HepG2 (cell line): ENCODE results near the gene TARM1. TPM values are rescaled to one million over a fixed set of nuclear protein-coding genes. Genes with fewer than 3 reads are reported as not detected.

Experiments used
- FOSL1 ChIP-seq: sonication (generic); formaldehyde crosslinking; IDR thresholded peaks from 2 replicates; pipeline ENCODE4 v1.9.0; 2021; ENCODE audit warnings: missing genetic modification reagents, borderline replicate concordance
- FOXM1 ChIP-seq: sonication (generic); formaldehyde crosslinking; IDR thresholded peaks from 2 replicates; pipeline ENCODE4 v1.5.0; 2020; ENCODE audit warnings: missing genetic modification reagents
- KDM5A ChIP-seq: fragments of 200-600 bp; sonication (generic); IDR thresholded peaks from 2 replicates; pipeline ENCODE4 v1.7.0; 2018; ENCODE audit warnings: antibody characterized with exemption, mild to moderate bottlenecking, low read length, borderline replicate concordance
- PAWR ChIP-seq: sonication (generic); formaldehyde crosslinking; IDR thresholded peaks from 2 replicates; pipeline ENCODE4 v1.4.0; 2020; ENCODE audit warnings: missing genetic modification reagents, mild to moderate bottlenecking, borderline replicate concordance
- ZC3H4 ChIP-seq: sonication (generic); formaldehyde crosslinking; IDR thresholded peaks from 2 replicates; pipeline ENCODE4 v1.4.0; 2020; ENCODE audit warnings: missing genetic modification reagents, borderline replicate concordance
- ZFYVE20 ChIP-seq: sonication (generic); formaldehyde crosslinking; IDR thresholded peaks from 2 replicates; pipeline ENCODE4 v1.8.0; 2023; ENCODE audit warnings: low read depth, mild to moderate bottlenecking, moderate library complexity, missing genetic modification reagents, borderline replicate concordance
- ZNF136 ChIP-seq: sonication (generic); formaldehyde crosslinking; IDR thresholded peaks from 2 replicates; pipeline ENCODE4 v1.8.1; 2022; ENCODE audit warnings: low read depth, mild to moderate bottlenecking, moderate library complexity, missing genetic modification reagents
- ZNF24 ChIP-seq: fragments of 450-650 bp; IDR thresholded peaks from 2 replicates; pipeline ENCODE4 v1.6.1; 2017; ENCODE audit warnings: antibody characterized with exemption, mild to moderate bottlenecking
- ZNF34 ChIP-seq: sonication (generic); formaldehyde crosslinking; IDR thresholded peaks from 2 replicates; pipeline ENCODE4 v1.4.0; 2020; ENCODE audit warnings: mild to moderate bottlenecking, missing genetic modification reagents, borderline replicate concordance
- ZNF557 ChIP-seq: sonication (generic); formaldehyde crosslinking; IDR thresholded peaks from 2 replicates; pipeline ENCODE4 v1.4.0; 2020; ENCODE audit warnings: missing genetic modification reagents
- ZNF644 ChIP-seq: IDR thresholded peaks from 2 replicates; pipeline ENCODE4 v1.6.1; 2016; ENCODE audit warnings: low read depth
- ZNF713 ChIP-seq: sonication (generic); formaldehyde crosslinking; IDR thresholded peaks from 2 replicates; pipeline ENCODE4 v1.4.0; 2020; ENCODE audit warnings: mild to moderate bottlenecking, missing genetic modification reagents
- ZNF883 ChIP-seq: sonication (generic); formaldehyde crosslinking; IDR thresholded peaks from 2 replicates; pipeline ENCODE4 v1.5.1; 2020; ENCODE audit warnings: mild to moderate bottlenecking, missing genetic modification reagents; ENCODE audit errors: not compliant biosample characterization
- polyA plus RNA-seq, 8 experiments: library from polyadenylated mRNA; depleted of rRNA in 3 of 8; stranded (reverse) in 7 of 8; unstranded in 1 of 8; fragments of >200 nt; fragmentation: Illumina TruSeq in 4 of 8; extraction: Trizol in 4 of 8; gene quantifications; 2 replicates each; pipeline versions ENCODE4 v1.2.1 to v1.2.3, GENCODE V29; 2011 to 2016; ENCODE audit warnings: low read depth in 4 of 8, missing spikeins in 1 of 8, mixed read lengths in 1 of 8; ENCODE audit not compliant: insufficient read depth in 1 of 8
- total RNA-seq, 5 experiments: library from RNA; depleted of rRNA; stranded (reverse); fragments of >200 nt; fragmentation: Illumina TruSeq; extraction: Trizol; gene quantifications; 2 replicates each; pipeline ENCODE4 v1.2.3, GENCODE V29; 2016; ENCODE audit warnings: low read depth in 1 of 5
- TF ChIP-seq, protein P1 (sequence below): sonication (generic); formaldehyde crosslinking; IDR thresholded peaks from 2 replicates; pipeline ENCODE4 v1.4.0; 2020; ENCODE audit warnings: missing genetic modification reagents
- TF ChIP-seq, protein P2 (sequence below): sonication (generic); formaldehyde crosslinking; IDR thresholded peaks from 2 replicates; pipeline ENCODE4 v1.9.0; 2021; ENCODE audit warnings: missing genetic modification reagents, borderline replicate concordance
- TF ChIP-seq, protein P3 (sequence below): sonication (generic); formaldehyde crosslinking; IDR thresholded peaks from 2 replicates; pipeline ENCODE4 v1.5.0; 2020; ENCODE audit warnings: mild to moderate bottlenecking, missing genetic modification reagents
- TF ChIP-seq, protein P4 (sequence below): sonication (generic); formaldehyde crosslinking; IDR thresholded peaks from 2 replicates; pipeline ENCODE4 v1.5.0; 2020; ENCODE audit warnings: missing genetic modification reagents
- TF ChIP-seq, protein P5 (sequence below): sonication (generic); formaldehyde crosslinking; IDR thresholded peaks from 2 replicates; pipeline ENCODE4 v1.4.0; 2020; ENCODE audit warnings: missing genetic modification reagents, borderline replicate concordance

The TARM1 gene
- total and polyA plus RNA-seq, 2 of the 13 experiments (the other 11 are each of a cell fraction or from before 2014, with no cell fraction given), result not detected

DNA sequence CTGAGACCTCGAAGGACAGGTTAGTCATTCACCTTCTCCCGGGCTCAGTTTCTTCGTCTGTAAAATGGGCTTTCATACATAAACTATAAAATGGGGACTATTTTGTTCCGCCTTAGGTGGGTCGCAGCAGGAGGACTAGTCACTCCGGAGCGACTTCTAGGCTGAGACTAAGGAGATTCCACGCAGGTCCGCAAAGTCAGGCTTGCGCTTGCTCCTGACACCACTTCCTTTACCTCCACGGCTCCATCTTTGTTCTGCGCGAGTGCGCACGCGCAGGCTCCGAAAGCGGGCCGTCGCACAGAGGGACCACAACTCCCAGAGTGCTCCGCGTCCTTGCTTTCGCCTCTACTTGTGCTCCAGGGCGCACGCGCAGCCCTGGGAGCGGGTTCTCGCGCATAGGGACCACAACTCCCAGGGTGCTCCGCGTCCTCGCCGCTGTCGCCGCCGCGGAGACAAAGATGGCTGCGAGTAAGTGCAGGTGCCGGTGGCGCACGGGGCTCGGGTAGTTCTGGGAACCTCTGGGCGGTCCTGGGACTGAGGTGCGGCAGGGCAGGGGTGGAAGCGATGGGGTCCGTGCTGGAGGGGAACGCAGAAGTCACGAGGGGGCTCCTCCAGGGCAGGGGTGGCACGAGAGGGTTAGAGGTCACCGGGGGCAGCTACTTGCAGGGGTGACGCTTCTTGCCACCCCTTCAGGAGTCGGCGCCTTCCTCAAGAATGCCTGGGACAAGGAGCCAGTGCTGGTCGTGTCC is 21.4 kb upstream of the TARM1 start, which contains the start of gene NDUFA3 (continued):
- TF ChIP-seq, protein P1, sequence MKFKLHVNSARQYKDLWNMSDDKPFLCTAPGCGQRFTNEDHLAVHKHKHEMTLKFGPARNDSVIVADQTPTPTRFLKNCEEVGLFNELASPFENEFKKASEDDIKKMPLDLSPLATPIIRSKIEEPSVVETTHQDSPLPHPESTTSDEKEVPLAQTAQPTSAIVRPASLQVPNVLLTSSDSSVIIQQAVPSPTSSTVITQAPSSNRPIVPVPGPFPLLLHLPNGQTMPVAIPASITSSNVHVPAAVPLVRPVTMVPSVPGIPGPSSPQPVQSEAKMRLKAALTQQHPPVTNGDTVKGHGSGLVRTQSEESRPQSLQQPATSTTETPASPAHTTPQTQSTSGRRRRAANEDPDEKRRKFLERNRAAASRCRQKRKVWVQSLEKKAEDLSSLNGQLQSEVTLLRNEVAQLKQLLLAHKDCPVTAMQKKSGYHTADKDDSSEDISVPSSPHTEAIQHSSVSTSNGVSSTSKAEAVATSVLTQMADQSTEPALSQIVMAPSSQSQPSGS, result peak; percentile 74; the same call in 1 of the 2 replicates
- peak; percentile 42 for TF ChIP-seq ZNF883 (CRISPR knock-in tag)
- TF ChIP-seq, protein P2, sequence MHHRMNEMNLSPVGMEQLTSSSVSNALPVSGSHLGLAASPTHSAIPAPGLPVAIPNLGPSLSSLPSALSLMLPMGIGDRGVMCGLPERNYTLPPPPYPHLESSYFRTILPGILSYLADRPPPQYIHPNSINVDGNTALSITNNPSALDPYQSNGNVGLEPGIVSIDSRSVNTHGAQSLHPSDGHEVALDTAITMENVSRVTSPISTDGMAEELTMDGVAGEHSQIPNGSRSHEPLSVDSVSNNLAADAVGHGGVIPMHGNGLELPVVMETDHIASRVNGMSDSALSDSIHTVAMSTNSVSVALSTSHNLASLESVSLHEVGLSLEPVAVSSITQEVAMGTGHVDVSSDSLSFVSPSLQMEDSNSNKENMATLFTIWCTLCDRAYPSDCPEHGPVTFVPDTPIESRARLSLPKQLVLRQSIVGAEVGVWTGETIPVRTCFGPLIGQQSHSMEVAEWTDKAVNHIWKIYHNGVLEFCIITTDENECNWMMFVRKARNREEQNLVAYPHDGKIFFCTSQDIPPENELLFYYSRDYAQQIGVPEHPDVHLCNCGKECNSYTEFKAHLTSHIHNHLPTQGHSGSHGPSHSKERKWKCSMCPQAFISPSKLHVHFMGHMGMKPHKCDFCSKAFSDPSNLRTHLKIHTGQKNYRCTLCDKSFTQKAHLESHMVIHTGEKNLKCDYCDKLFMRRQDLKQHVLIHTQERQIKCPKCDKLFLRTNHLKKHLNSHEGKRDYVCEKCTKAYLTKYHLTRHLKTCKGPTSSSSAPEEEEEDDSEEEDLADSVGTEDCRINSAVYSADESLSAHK, result no peak
- no peak for TF ChIP-seq ZNF713 (CRISPR knock-in tag)
- no peak for TF ChIP-seq ZC3H4 (CRISPR knock-in tag)
- TF ChIP-seq KDM5A, result peak; percentile 78
- TF ChIP-seq, protein P3, sequence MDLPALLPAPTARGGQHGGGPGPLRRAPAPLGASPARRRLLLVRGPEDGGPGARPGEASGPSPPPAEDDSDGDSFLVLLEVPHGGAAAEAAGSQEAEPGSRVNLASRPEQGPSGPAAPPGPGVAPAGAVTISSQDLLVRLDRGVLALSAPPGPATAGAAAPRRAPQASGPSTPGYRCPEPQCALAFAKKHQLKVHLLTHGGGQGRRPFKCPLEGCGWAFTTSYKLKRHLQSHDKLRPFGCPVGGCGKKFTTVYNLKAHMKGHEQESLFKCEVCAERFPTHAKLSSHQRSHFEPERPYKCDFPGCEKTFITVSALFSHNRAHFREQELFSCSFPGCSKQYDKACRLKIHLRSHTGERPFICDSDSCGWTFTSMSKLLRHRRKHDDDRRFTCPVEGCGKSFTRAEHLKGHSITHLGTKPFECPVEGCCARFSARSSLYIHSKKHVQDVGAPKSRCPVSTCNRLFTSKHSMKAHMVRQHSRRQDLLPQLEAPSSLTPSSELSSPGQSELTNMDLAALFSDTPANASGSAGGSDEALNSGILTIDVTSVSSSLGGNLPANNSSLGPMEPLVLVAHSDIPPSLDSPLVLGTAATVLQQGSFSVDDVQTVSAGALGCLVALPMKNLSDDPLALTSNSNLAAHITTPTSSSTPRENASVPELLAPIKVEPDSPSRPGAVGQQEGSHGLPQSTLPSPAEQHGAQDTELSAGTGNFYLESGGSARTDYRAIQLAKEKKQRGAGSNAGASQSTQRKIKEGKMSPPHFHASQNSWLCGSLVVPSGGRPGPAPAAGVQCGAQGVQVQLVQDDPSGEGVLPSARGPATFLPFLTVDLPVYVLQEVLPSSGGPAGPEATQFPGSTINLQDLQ (CRISPR knock-in tag), result no peak
- TF ChIP-seq ZFYVE20 (CRISPR knock-in tag), result no peak
- no peak; the same call in 1 of the 2 replicates for TF ChIP-seq ZNF24
- TF ChIP-seq, protein P4, sequence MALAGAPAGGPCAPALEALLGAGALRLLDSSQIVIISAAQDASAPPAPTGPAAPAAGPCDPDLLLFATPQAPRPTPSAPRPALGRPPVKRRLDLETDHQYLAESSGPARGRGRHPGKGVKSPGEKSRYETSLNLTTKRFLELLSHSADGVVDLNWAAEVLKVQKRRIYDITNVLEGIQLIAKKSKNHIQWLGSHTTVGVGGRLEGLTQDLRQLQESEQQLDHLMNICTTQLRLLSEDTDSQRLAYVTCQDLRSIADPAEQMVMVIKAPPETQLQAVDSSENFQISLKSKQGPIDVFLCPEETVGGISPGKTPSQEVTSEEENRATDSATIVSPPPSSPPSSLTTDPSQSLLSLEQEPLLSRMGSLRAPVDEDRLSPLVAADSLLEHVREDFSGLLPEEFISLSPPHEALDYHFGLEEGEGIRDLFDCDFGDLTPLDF (CRISPR knock-in tag), result peak; percentile 75
- TF ChIP-seq, protein P5, sequence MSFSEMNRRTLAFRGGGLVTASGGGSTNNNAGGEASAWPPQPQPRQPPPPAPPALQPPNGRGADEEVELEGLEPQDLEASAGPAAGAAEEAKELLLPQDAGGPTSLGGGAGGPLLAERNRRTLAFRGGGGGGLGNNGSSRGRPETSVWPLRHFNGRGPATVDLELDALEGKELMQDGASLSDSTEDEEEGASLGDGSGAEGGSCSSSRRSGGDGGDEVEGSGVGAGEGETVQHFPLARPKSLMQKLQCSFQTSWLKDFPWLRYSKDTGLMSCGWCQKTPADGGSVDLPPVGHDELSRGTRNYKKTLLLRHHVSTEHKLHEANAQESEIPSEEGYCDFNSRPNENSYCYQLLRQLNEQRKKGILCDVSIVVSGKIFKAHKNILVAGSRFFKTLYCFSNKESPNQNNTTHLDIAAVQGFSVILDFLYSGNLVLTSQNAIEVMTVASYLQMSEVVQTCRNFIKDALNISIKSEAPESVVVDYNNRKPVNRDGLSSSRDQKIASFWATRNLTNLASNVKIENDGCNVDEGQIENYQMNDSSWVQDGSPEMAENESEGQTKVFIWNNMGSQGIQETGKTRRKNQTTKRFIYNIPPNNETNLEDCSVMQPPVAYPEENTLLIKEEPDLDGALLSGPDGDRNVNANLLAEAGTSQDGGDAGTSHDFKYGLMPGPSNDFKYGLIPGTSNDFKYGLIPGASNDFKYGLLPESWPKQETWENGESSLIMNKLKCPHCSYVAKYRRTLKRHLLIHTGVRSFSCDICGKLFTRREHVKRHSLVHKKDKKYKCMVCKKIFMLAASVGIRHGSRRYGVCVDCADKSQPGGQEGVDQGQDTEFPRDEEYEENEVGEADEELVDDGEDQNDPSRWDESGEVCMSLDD (CRISPR knock-in tag), result no peak
- no peak for TF ChIP-seq PAWR (CRISPR knock-in tag)
- no peak for TF ChIP-seq ZNF644 (CRISPR knock-in tag)
- TF ChIP-seq ZNF557 (CRISPR knock-in tag), result no peak
- 0 out of 2 replicates have a peak, but pooled peaks have one; percentile 48 for TF ChIP-seq ZNF34 (CRISPR knock-in tag)
- no peak for TF ChIP-seq ZNF136 (CRISPR knock-in tag)
- no peak for TF ChIP-seq FOXM1 (CRISPR knock-in tag)
- TF ChIP-seq FOSL1 (CRISPR knock-in tag), result no peak
